ENCODE results near the gene STRA8. TPM values are rescaled to one million over a fixed set of nuclear protein-coding genes. Genes with fewer than 3 reads are reported as not detected.

STRA8 gene
- total and polyA plus RNA-seq, 2 of the 13 experiments (the other 11 are each of a cell fraction or from before 2014, with no cell fraction given) = not detected

GRCh38 chr7:135193615-135194081, 40.0 kb upstream of the STRA8 start:
- POLR2A ChIA-PET = no interaction called here
- peak; percentile 39 for ATAC-seq
- no peak for FAIRE-seq
- no peak overlapping the region for H2AFZ ChIP-seq (ENCODE audit: low read length)
- no peak overlapping the region for H3K4me2 ChIP-seq (ENCODE audit: low read depth, low read length)
- WGBS (ENCODE audit: low lambda C conversion rate) = 88% methylated on average over 10 of the region's 10 CpGs
- H3K4me1 ChIP-seq (ENCODE audit: insufficient read depth, low read length) = peaks cover 12% of the 10 kb centered on the region
- intact Hi-C loops (cut with micrococcal nuclease; ENCODE audit: unreplicated experiment) = no loop called here
- peaks cover 24 to 59% of the 10 kb centered on the region in 2 experiments for H3K36me3 ChIP-seq (replicated peaks in 1 of 2; ENCODE audit: control insufficient read depth in 1 of 2, insufficient read depth in 2 of 2, low read length in 2 of 2)
- DNase-seq (ENCODE audit: low spot score) = peak; percentile 40
- in situ Hi-C loops (cut with HindIII; ENCODE audit: extremely low pct_ligation_motif_present, low pct_unique_long_range_greater_than_20kb) = no loop called here
- no peak overlapping the region for H3K9ac ChIP-seq (ENCODE audit: insufficient read depth, low read depth, low read length)
- CTCF ChIA-PET (ENCODE audit: low intra/inter-chr PET ratio, low total read pairs) = no interaction called here
- no TSS peak for BruUV-seq (replicated peaks)
- H3K9me3 ChIP-seq (ENCODE audit: low read length) = no peaks in the 10 kb centered on the region
- no peak overlapping the region for H3K4me3 ChIP-seq (replicated peaks in 1 of 3; ENCODE audit: insufficient read depth in 1 of 3, low read depth in 2 of 3, low read length in 3 of 3)
- TF ChIP-seq MXI1 (IDR thresholded peaks at IDR 0.05; ENCODE audit: borderline replicate concordance, low read depth, low read length) (no peak), ZNF362 (CRISPR knock-in tag; IDR thresholded peaks at IDR 0.05; ENCODE audit: borderline replicate concordance) (no peak), ZNF709 (CRISPR knock-in tag; IDR thresholded peaks at IDR 0.05) (no peak), ZNF770 (CRISPR knock-in tag; IDR thresholded peaks at IDR 0.05) (peak; percentile 68), SOX6 (IDR thresholded peaks at IDR 0.05) (no peak), SOX6 (CRISPR knock-in tag; IDR thresholded peaks at IDR 0.05) (peak; percentile 16; the same call in 1 of the 2 replicates)
- H3K27ac ChIP-seq (ENCODE audit: extremely low read length, insufficient read depth, low read length) = no peak overlapping the region
- H4K20me1 ChIP-seq (ENCODE audit: insufficient read depth, low read length) = no peaks in the 10 kb centered on the region
- no peaks in the 10 kb centered on the region for H3K27me3 ChIP-seq (ENCODE audit: control insufficient read depth in 1 of 2, insufficient read depth in 2 of 2, low read length in 2 of 2)
- H3K79me2 ChIP-seq (ENCODE audit: insufficient read depth, low read length) = no peaks in the 10 kb centered on the region
